ENCODE measurements around the gene POLR3K. TPM values are rescaled to one million over a fixed set of nuclear protein-coding genes. Genes with fewer than 3 reads are reported as not detected.

POLR3K gene
- total RNA-seq, 6 donors from 2014 or later = 4.2 to 15.7 (median 6.6) TPM

DNA sequence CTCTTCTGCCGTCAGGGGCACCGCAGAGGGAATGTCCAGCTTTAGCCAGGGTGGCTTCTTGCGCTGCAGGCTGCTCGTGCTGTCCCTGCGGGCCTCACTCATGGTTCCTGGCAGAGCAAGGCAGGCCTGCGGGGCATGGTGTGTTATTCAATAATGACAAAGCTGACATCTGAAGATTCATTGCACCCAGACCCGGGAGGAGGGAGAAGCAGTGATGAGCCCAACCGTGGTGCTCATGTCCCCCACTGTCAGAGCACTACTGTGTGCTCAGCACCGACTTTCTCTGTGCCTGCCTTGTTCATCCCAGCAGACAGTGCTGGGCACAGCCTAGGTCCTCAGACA lies 11.5 kb upstream of the POLR3K start:
- peaks cover 6 to 54% (median 44%) of the 10 kb centered on the region in 4 donors for H3K36me3 ChIP-seq
- TF ChIP-seq POLR2A (IDR thresholded peaks at IDR 0.05) (no peak), POLR2AphosphoS5 (IDR thresholded peaks at IDR 0.05) (no peak), EP300 (IDR thresholded peaks at IDR 0.05) (no peak)
- TF ChIP-seq, protein P1, sequence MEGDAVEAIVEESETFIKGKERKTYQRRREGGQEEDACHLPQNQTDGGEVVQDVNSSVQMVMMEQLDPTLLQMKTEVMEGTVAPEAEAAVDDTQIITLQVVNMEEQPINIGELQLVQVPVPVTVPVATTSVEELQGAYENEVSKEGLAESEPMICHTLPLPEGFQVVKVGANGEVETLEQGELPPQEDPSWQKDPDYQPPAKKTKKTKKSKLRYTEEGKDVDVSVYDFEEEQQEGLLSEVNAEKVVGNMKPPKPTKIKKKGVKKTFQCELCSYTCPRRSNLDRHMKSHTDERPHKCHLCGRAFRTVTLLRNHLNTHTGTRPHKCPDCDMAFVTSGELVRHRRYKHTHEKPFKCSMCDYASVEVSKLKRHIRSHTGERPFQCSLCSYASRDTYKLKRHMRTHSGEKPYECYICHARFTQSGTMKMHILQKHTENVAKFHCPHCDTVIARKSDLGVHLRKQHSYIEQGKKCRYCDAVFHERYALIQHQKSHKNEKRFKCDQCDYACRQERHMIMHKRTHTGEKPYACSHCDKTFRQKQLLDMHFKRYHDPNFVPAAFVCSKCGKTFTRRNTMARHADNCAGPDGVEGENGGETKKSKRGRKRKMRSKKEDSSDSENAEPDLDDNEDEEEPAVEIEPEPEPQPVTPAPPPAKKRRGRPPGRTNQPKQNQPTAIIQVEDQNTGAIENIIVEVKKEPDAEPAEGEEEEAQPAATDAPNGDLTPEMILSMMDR (IDR thresholded peaks at IDR 0.05) = no peak
- peaks cover 8 to 35% (median 18%) of the 10 kb centered on the region in 4 donors for H3K4me1 ChIP-seq
- WGBS, 2 donors = 69 to 90% methylated on average over 4 to 9 of the region's 9 CpGs
- no peak overlapping the region for H3K4me3 ChIP-seq
- no peaks in the 10 kb centered on the region for H3K27me3 ChIP-seq
- DNase-seq (no peak), ATAC-seq (ENCODE audit: low FRiP score in 2 of 2) (no peak)
- H3K27ac ChIP-seq = no peak overlapping the region
- H3K9me3 ChIP-seq = no peaks in the 10 kb centered on the region

DNA sequence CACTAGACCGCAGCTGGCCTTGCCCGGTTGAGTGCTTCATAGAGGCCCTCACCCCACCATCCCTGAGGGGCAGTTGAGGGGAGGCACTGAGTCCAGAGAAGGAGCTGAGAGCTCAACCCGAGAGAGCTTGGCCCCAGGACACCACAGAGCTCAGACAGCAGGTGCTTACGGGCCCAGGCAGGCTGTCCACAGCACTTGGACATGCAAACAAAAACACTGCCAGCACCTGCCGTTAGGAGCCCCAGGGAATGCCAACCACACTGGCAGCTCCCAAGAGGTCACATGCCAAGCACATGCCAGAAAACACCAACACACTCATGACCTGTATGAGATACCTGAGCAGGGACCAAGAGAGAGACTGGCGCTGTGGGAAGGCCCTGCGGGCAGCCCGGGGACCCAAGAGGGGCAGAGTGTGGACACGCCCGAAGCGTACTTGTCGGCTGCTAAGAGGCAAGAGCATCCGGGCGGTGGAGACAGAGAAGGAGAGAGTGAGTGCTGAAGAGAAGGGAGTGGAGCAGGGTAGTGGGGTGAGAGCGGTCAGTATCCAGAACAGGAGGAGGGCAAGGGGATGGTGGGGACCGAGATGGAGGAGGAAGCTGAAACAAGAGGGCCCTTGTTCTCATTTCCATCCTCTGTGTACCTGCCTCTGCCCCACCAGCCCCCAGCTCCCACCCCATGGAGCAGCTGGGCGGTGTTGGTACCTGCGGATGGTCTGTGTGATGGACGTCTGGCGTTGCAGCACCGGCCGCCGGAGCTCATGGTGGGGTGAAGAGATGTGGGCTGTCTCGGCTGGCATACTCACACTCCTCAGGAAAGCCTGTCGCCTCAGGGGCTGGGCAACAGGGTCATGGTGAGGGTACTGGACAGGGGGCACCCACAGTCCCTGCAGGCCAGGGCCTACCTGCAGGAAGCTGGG lies 10.8 kb upstream of the POLR3K start:
- H3K4me3 ChIP-seq = no peak overlapping the region
- H3K27ac ChIP-seq = no peak overlapping the region
- H3K27me3 ChIP-seq = no peaks in the 10 kb centered on the region
- WGBS, 2 donors = 92 to 96% methylated on average over 21 to 25 of the region's 25 CpGs
- TF ChIP-seq, protein P1 (IDR thresholded peaks at IDR 0.05) = no peak
- no peaks in the 10 kb centered on the region for H3K9me3 ChIP-seq
- H3K36me3 ChIP-seq = peaks cover 6 to 60% (median 50%) of the 10 kb centered on the region in 4 donors
- no peak for ATAC-seq (ENCODE audit: low FRiP score in 2 of 2)
- H3K4me1 ChIP-seq = peaks cover 8 to 32% (median 16%) of the 10 kb centered on the region in 4 donors
- DNase-seq = peak in 1 of 2 donors; percentile 76

DNA sequence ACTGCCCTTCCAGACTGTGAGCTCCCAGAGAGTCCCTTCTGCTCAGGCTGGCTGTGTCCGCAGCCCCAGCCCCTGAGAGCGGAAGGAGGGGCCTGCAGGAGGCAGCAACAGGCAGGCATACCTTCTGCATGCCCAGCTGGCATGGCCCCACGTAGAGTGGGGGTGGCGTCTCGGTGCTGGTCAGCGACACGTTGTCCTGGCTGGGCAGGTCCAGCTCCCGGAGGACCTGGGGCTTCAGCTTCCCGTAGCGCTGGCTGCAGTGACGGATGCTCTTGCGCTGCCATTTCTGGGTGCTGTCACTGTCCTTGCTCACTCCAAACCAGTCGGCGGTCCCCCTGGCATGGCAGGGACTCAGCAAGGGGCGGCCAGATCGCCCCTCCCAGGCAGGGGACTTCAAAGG lies 10.1 kb upstream of the POLR3K start:
- H3K36me3 ChIP-seq = peaks cover 9 to 68% (median 58%) of the 10 kb centered on the region in 4 donors
- no peak for TF ChIP-seq POLR2A (IDR thresholded peaks at IDR 0.05)
- TF ChIP-seq POLR2AphosphoS5 (IDR thresholded peaks at IDR 0.05) = no peak
- TF ChIP-seq, protein P1 (IDR thresholded peaks at IDR 0.05) = no peak
- no peak for TF ChIP-seq EP300 (IDR thresholded peaks at IDR 0.05)
- DNase-seq = no peak

DNA sequence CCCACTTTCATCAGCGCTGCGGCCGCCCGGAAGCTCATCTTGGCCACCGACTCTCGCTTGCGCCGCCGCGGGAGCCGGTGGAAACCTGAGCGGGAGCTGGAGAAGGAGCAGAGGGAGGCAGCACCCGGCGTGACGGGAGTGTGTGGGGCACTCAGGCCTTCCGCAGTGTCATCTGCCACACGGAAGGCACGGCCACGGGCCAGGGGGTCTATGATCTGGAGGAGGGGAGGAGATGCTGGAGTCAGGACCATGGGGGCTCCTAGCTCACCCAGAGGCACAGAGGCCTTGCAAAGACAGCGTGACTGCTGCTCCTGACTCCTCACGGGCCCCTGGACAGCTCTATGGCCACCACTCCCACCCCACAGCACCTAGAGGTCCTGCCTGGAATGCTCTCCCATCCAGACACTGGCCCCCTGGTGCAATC lies 9.6 kb upstream of the POLR3K start:
- TF ChIP-seq EP300 (IDR thresholded peaks at IDR 0.05) (no peak), POLR2A (IDR thresholded peaks at IDR 0.05) (no peak), POLR2AphosphoS5 (IDR thresholded peaks at IDR 0.05) (no peak)
- TF ChIP-seq, protein P1 (IDR thresholded peaks at IDR 0.05) = no peak
- H3K36me3 ChIP-seq = peaks cover 14 to 73% (median 62%) of the 10 kb centered on the region in 4 donors
- WGBS, 2 donors = 93 to 95% methylated on average over 20 to 21 of the region's 21 CpGs

More for the DNA sequence above, 10.1 kb upstream of the POLR3K start:
- no peaks in the 10 kb centered on the region for H3K9me3 ChIP-seq
- no peak overlapping the region for H3K4me3 ChIP-seq
- H3K27me3 ChIP-seq = no peaks in the 10 kb centered on the region
- peaks cover 8 to 32% (median 14%) of the 10 kb centered on the region in 4 donors for H3K4me1 ChIP-seq
- no peak overlapping the region for H3K27ac ChIP-seq
- no peak for ATAC-seq (ENCODE audit: low FRiP score in 2 of 2)
- WGBS, 2 donors = 96% methylated on average over 13 of the region's 16 CpGs; no CpG with 5 or more reads in 1 of the 2 donors

More for the DNA sequence above, 9.6 kb upstream of the POLR3K start:
- no peak overlapping the region for H3K27ac ChIP-seq
- ATAC-seq (ENCODE audit: low FRiP score in 2 of 2) (no peak), DNase-seq (peak in 1 of 2 donors; percentile 83)
- H3K4me1 ChIP-seq = peaks cover 8 to 27% (median 13%) of the 10 kb centered on the region in 4 donors
- no peak overlapping the region for H3K4me3 ChIP-seq
- H3K9me3 ChIP-seq = no peaks in the 10 kb centered on the region
- no peaks in the 10 kb centered on the region for H3K27me3 ChIP-seq

Data from upper lobe of left lung (tissue), 6 donors.